ENCODE results near the gene POLR3H. TPM values are rescaled to one million over a fixed set of nuclear protein-coding genes. Genes with fewer than 3 reads are reported as not detected.

POLR3H gene
- total and polyA plus RNA-seq, 2 of the 4 experiments (the other 2 are of a cell fraction): 37.8 to 67.8 TPM

- H2AFZ ChIP-seq (replicated peaks; ENCODE audit: low read length, poor library complexity): no peak overlapping the region
- no peak overlapping the region for H3K18ac ChIP-seq (ENCODE audit: low read depth, low read length)
- H3K23ac ChIP-seq (ENCODE audit: low read depth, low read length): no peak overlapping the region
- H4K8ac ChIP-seq (ENCODE audit: low read depth in 2 of 2, low read length in 2 of 2): no peak overlapping the region
- peaks cover 19% of the 10 kb centered on the region for H3K36me3 ChIP-seq (ENCODE audit: control insufficient read depth, insufficient read depth, low read length)
- ATAC-seq (ENCODE audit: low read depth): no peak
- H3K4me2 ChIP-seq (ENCODE audit: low read depth, low read length): no peak overlapping the region
- no peaks in the 10 kb centered on the region for H3K27me3 ChIP-seq (ENCODE audit: control insufficient read depth, insufficient read depth, low read length)
- no peak overlapping the region for H4K5ac ChIP-seq (ENCODE audit: low read depth, low read length)
- 89% methylated on average over 5 of the region's 10 CpGs; no CpG with 5 or more reads in 1 of the 2 experiments for WGBS, 2 experiments (ENCODE audit: extremely low coverage in 2 of 2, insufficient read length in 1 of 2)
- H4K20me1 ChIP-seq (ENCODE audit: insufficient read depth, low read length): peaks cover 17% of the 10 kb centered on the region
- dilution Hi-C loops (cut with HindIII; ENCODE audit: low sequenced_read_pairs, unreplicated experiment) (no loop called here), intact Hi-C loops (cut with micrococcal nuclease) (no loop called here), in situ Hi-C loops (cut with MboI; ENCODE audit: low sequenced_read_pairs) (loop anchor here (25.0 kb wide), 1 partner anchor 562 kb away; no protein-coding TSS in a partner anchor)
- H2AK9ac ChIP-seq (replicated peaks; ENCODE audit: low read depth, low read length, poor library complexity): no peak overlapping the region
- H3K4me1 ChIP-seq (ENCODE audit: control insufficient read depth, insufficient read depth, low read length): no peaks in the 10 kb centered on the region
- H3K14ac ChIP-seq (replicated peaks; ENCODE audit: low read depth, low read length): no peak overlapping the region
- H3K79me1 ChIP-seq (ENCODE audit: low read depth in 1 of 2, low read length in 2 of 2): peaks cover 29 to 60% of the 10 kb centered on the region in 2 experiments
- ChIA-PET POLR2A (ENCODE audit: unreplicated experiment) (interaction anchor here (0.6 kb wide), 2 partner anchors 9 to 134 kb away, joined by 4 to 6 read pairs; no protein-coding TSS in a partner anchor), CTCF (interaction anchor here (0.6 kb wide), 1 partner anchor 88 kb away, joined by 3 read pairs; no protein-coding TSS in a partner anchor)
- H2BK5ac ChIP-seq (ENCODE audit: low read depth, low read length, poor library complexity, severe bottlenecking): no peak overlapping the region
- H3K9me3 ChIP-seq (ENCODE audit: control insufficient read depth, insufficient read depth, low read length): no peaks in the 10 kb centered on the region
- no peak overlapping the region for H3K27ac ChIP-seq (ENCODE audit: insufficient read depth, low read length)
- no peak overlapping the region for H3K4ac ChIP-seq (ENCODE audit: low read depth, low read length)
- no peak overlapping the region for H3K4me3 ChIP-seq (ENCODE audit: insufficient read depth, low read depth, low read length)
- no peak overlapping the region for H3K9ac ChIP-seq (ENCODE audit: low read depth, low read length)
- no peak for DNase-seq
- H3K56ac ChIP-seq (ENCODE audit: extremely low read depth, insufficient read depth, low read length): no peak overlapping the region
- no peak overlapping the region for H4K91ac ChIP-seq (ENCODE audit: insufficient read depth, low read depth, low read length)
- H2BK20ac ChIP-seq (ENCODE audit: low read depth, low read length): no peak overlapping the region
- BruUV-seq (replicated peaks): no TSS peak
- H2BK120ac ChIP-seq (ENCODE audit: low read depth, low read length): no peak overlapping the region
- TF ChIP-seq POLR2A (IDR thresholded peaks at IDR 0.05; ENCODE audit: low read depth, low read length): no peak
- TF ChIP-seq MAFK (IDR thresholded peaks at IDR 0.05; ENCODE audit: low read depth, low read length): no peak
- TF ChIP-seq FOS (IDR thresholded peaks at IDR 0.05; ENCODE audit: low read depth, low read length): no peak
- TF ChIP-seq USF2 (IDR thresholded peaks at IDR 0.05; ENCODE audit: low read depth, low read length): no peak
- no peak for TF ChIP-seq MAZ (IDR thresholded peaks at IDR 0.05; ENCODE audit: borderline replicate concordance, low read depth, low read length)
- TF ChIP-seq ELK1 (IDR thresholded peaks at IDR 0.05; ENCODE audit: borderline replicate concordance, low read depth, low read length): no peak
- no peak for TF ChIP-seq CHD1 (IDR thresholded peaks at IDR 0.05; ENCODE audit: low read depth, low read length)
- TF ChIP-seq NFE2L2 (IDR thresholded peaks at IDR 0.05; ENCODE audit: low read depth, low read length): no peak
- no peak for TF ChIP-seq BHLHE40 (IDR thresholded peaks at IDR 0.05; ENCODE audit: low read depth, low read length)
- TF ChIP-seq CEBPB (IDR thresholded peaks at IDR 0.05; ENCODE audit: low read depth, low read length): no peak
- no peak for TF ChIP-seq RFX5 (IDR thresholded peaks at IDR 0.05; ENCODE audit: low read depth, low read length)
- no peak for TF ChIP-seq SMC3 (IDR thresholded peaks at IDR 0.05; ENCODE audit: low read depth, low read length)
- TF ChIP-seq MXI1 (IDR thresholded peaks at IDR 0.05; ENCODE audit: borderline replicate concordance, low read depth, low read length): no peak
- no peak for TF ChIP-seq CTCF (conservative IDR thresholded peaks at IDR 0.05; ENCODE audit: low read depth, low read length)
- TF ChIP-seq RCOR1 (IDR thresholded peaks at IDR 0.05; ENCODE audit: insufficient replicate concordance, low read length): no peak
- TF ChIP-seq RAD21 (IDR thresholded peaks at IDR 0.05; ENCODE audit: low read length): no peak
- H2AK5ac ChIP-seq (ENCODE audit: low read depth, low read length): no peak overlapping the region
- H3K9me1 ChIP-seq (ENCODE audit: insufficient read depth, low read length): peaks cover 11% of the 10 kb centered on the region; the same call in 1 of the 2 replicates
- H2BK15ac ChIP-seq (ENCODE audit: low read depth, low read length): no peak overlapping the region
Measured at GRCh38 chr22:41499624-41500280, 44.5 kb downstream of the POLR3H start.
